Mesothelial cell of epicardium (in vitro differentiated cells): ENCODE data around the gene KRT24. TPM values are rescaled to one million over a fixed set of nuclear protein-coding genes. Genes with fewer than 3 reads are reported as not detected.
"Not testable (repeated sequence)": the region's sequence is repeated elsewhere in the genome, so short reads cannot be mapped to it uniquely, and the experiment has no call there.

ENCODE experiments used
- DNase-seq, 2 experiments: peaks; one replicate each; pipeline ENCODE4 v3.0.0; 2021; ENCODE audit warnings: low spot score in 2 of 2; ENCODE audit not compliant: unreplicated experiment in 2 of 2
- H3K27ac Mint-ChIP-seq: 2 replicates; pipeline ENCODE4 v1.8.0; 2021; ENCODE audit warnings: mixed read lengths
- H3K27me3 Mint-ChIP-seq: 2 replicates; pipeline ENCODE4 v1.8.0; 2021; ENCODE audit warnings: low read depth, mixed read lengths
- H3K36me3 Mint-ChIP-seq: 2 replicates; pipeline ENCODE4 v1.8.0; 2021; ENCODE audit warnings: mixed read lengths
- H3K4me1 Mint-ChIP-seq: 2 replicates; pipeline ENCODE4 v1.8.0; 2021; ENCODE audit warnings: mixed read lengths
- H3K4me3 Mint-ChIP-seq: 2 replicates; pipeline ENCODE4 v1.8.0; 2021; ENCODE audit warnings: mild to moderate bottlenecking, moderate library complexity, mixed read lengths
- H3K9me3 Mint-ChIP-seq: 2 replicates; pipeline ENCODE4 v1.8.0; 2021; ENCODE audit warnings: mixed read lengths
- CTCF ChIP-seq: fragments of 200-600 bp; sonication (generic); IDR thresholded peaks from one replicate; pipeline ENCODE4 v1.5.0; 2021; ENCODE audit warnings: antibody characterized with exemption; ENCODE audit not compliant: unreplicated experiment
- total RNA-seq: library from RNA; stranded (reverse); gene quantifications from 3 replicates; pipeline ENCODE4 v1.2.1, GENCODE V29; 2021

Gene KRT24
- not detected in 3 replicates for total RNA-seq

DNA sequence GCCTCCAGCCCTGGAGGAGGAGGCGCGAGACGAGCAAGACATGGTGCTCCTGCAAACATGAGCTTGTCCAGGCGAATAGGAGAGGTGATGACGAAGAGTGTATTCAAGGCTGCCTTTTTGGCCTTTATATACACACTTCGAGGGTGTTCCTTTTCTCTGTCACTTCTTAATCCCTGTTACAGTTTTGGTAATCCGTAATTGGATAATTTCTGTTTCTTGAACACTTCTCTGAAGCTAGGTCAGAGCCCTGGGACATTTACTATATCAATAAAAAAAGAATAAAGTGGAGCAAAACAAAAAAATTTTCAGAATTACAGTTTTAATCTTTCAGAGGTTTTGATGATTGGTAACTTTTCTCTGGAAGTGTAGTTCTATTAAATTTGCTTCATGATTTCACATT lies at the start of gene KRT24:
TSS of gene KRT24 (minus strand) at position 101 of the 400 bp plus-strand sequence. CDS start at position 42, 59 bp downstream.
- H3K4me1 Mint-ChIP-seq: peaks cover 38% of the 10 kb centered on the region

DNA sequence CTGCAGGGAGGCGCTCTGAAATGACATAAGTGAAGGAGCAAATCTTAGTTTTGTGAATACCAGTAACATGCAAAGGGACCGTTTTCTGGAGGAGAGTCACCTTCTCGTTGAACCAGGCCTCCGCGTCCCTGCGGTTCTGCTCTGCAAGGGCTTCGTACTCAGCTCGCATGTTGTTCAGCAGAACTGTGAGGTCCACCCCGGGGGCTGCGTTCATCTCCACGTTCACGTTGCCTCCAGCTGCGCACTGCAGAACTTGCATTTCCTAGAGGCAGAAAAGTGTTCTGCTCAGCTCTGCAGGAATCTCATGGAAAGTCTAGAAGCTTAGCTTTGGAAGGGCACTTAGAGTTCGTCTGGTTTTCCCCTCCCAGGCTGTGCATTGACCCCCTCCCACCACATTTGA lies 47.5 kb upstream of the KRT24 start:
- Mint-ChIP-seq H3K4me1 (no peaks in the 10 kb centered on the region), H3K36me3 (no peaks in the 10 kb centered on the region), H3K27ac (no peak overlapping the region), H3K4me3 (no peak overlapping the region), H3K27me3 (peaks cover 66% of the 10 kb centered on the region), H3K9me3 (peaks cover 3% of the 10 kb centered on the region)
- no peak for TF ChIP-seq CTCF
- DNase-seq: no peak

More for the DNA sequence above, at the start of gene KRT24:
- Mint-ChIP-seq H3K36me3 (no peaks in the 10 kb centered on the region), H3K27me3 (peaks cover 2% of the 10 kb centered on the region), H3K9me3 (no peaks in the 10 kb centered on the region), H3K27ac (no peak within 1 kb of the TSS), H3K4me3 (no peak within 1 kb of the TSS)
- no peak for TF ChIP-seq CTCF
- no peak for DNase-seq

GRCh38 chr17:40750391-40750790 lies 46.8 kb upstream of the KRT24 start:
- Mint-ChIP-seq H3K9me3 (peaks cover 3% of the 10 kb centered on the region), H3K4me1 (no peaks in the 10 kb centered on the region)

GRCh38 chr17:40748666-40749065 lies 45.1 kb upstream of the KRT24 start:
- DNase-seq, H3K4me1 Mint-ChIP-seq, H3K4me3 Mint-ChIP-seq, H3K36me3 Mint-ChIP-seq, H3K27ac Mint-ChIP-seq, H3K9me3 Mint-ChIP-seq: not testable (repeated sequence)
- peaks cover 63% of the 10 kb centered on the region for H3K27me3 Mint-ChIP-seq

More at GRCh38 chr17:40750391-40750790, 46.8 kb upstream of the KRT24 start:
- Mint-ChIP-seq H3K4me3 (no peak overlapping the region), H3K36me3 (no peaks in the 10 kb centered on the region), H3K27ac (no peak overlapping the region), H3K27me3 (peaks cover 63% of the 10 kb centered on the region)
- DNase-seq: no peak
- TF ChIP-seq CTCF: no peak

GRCh38 chr17:40738553-40738952 lies 35.0 kb upstream of the KRT24 start:
- Mint-ChIP-seq H3K27ac (no peak overlapping the region), H3K27me3 (peaks cover 69% of the 10 kb centered on the region)
- no peak for TF ChIP-seq CTCF

DNA sequence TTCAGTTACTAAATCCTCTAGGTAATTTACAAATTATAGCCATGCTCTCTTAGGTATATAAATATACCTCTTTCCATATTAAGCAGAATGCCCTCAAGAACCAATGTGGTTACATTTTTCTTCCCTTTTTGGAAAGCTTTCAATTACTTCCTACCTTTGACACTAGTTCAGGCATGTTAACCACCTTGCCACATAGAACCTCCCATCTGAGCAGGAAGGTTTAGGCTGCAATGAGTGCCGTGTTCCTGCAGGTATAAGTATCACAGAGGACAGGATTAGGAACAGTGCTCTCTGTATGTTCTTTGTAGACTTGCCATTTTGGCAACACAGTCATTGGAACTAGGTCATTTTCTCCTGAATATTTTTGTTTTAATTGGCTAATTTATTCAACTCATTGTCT lies 31.5 kb upstream of the KRT24 start:
- TF ChIP-seq CTCF: no peak
- H3K4me1 Mint-ChIP-seq: no peaks in the 10 kb centered on the region
- H3K9me3 Mint-ChIP-seq: no peaks in the 10 kb centered on the region
- no peak for DNase-seq
- no peak overlapping the region for H3K4me3 Mint-ChIP-seq
- no peaks in the 10 kb centered on the region for H3K36me3 Mint-ChIP-seq
- H3K27me3 Mint-ChIP-seq: peaks cover 73% of the 10 kb centered on the region
- H3K27ac Mint-ChIP-seq: no peak overlapping the region

More at GRCh38 chr17:40738553-40738952, 35.0 kb upstream of the KRT24 start:
- Mint-ChIP-seq H3K4me3 (no peak overlapping the region), H3K36me3 (peaks cover 2% of the 10 kb centered on the region), H3K9me3 (peaks cover 11% of the 10 kb centered on the region), H3K4me1 (no peaks in the 10 kb centered on the region)
- no peak for DNase-seq
